SK-N-SH treated with all-trans-retinoic acid at 6 μM for 48 hours (cell line): ENCODE data around the gene FHOD1.

Experiments
- ARNTL ChIP-seq: fragments of 450-650 bp; formaldehyde crosslinking; IDR thresholded peaks from 2 replicates; pipeline ENCODE4 v1.5.0; 2020; ENCODE audit warnings: low read depth, mild to moderate bottlenecking, moderate library complexity, borderline replicate concordance
- RARB ChIP-seq: fragments of 250-450 bp; sonication (Bioruptor Pico); IDR thresholded peaks from 2 replicates; pipeline ENCODE4 v1.8.0; 2021; ENCODE audit warnings: mild to moderate bottlenecking, moderate library complexity
- ZNF8 ChIP-seq: fragments of 450-650 bp; formaldehyde crosslinking; IDR thresholded peaks from 2 replicates; pipeline ENCODE4 v1.5.0; 2020; ENCODE audit warnings: mild to moderate bottlenecking, moderate library complexity

- TF ChIP-seq ARNTL (CRISPR knock-in tag) = no peak
- no peak for TF ChIP-seq ZNF8 (CRISPR knock-in tag)
- no peak for TF ChIP-seq RARB (CRISPR knock-in tag)
Measured at GRCh38 chr16:67240506-67240905, 6.8 kb downstream of the FHOD1 start.
